ENCODE results near the gene NFAT5.
A peak's percentile ranks its signal among the peaks of the same experiment; 100 is the strongest.

NFAT5 gene

GRCh38 chr16:69748694-69749345 is 183.1 kb downstream of the NFAT5 start:
- no peak for ATAC-seq (ENCODE audit: insufficient read depth, low read depth)
- DNase-seq, result no peak
- Histone ChIP-seq H3K4me1 (ENCODE audit: insufficient read depth, low read length) (peaks cover 18% of the 10 kb centered on the region), H3K27ac (ENCODE audit: low read length) (no peak overlapping the region), H3K4me2 (ENCODE audit: insufficient read depth, low read length) (no peak overlapping the region), H3K27me3 (ENCODE audit: insufficient read depth, low read length, poor library complexity) (no peaks in the 10 kb centered on the region), H3K9me3 (ENCODE audit: insufficient read depth, low read length, severe bottlenecking) (no peaks in the 10 kb centered on the region), H2AFZ (ENCODE audit: low read depth, low read length) (no peak overlapping the region), H3K79me2 (ENCODE audit: insufficient read depth, low read length) (peaks cover 43% of the 10 kb centered on the region), H3K9ac (ENCODE audit: low read depth, low read length) (no peak overlapping the region), H4K20me1 (ENCODE audit: insufficient read depth, low read length) (peaks cover 11% of the 10 kb centered on the region; the same call in 1 of the 2 replicates), H3K36me3 (ENCODE audit: insufficient read depth, low read length) (peaks cover 85% of the 10 kb centered on the region), H3K4me3 (ENCODE audit: low read depth in 1 of 2, low read length in 2 of 2) (no peak overlapping the region)
- TF ChIP-seq CTCF (IDR thresholded peaks at IDR 0.05; ENCODE audit: borderline replicate concordance, extremely low read depth, low read length, poor library complexity, severe bottlenecking) (no peak), EZH2 (IDR thresholded peaks at IDR 0.05; ENCODE audit: borderline replicate concordance, low read depth, low read length, severe bottlenecking) (no peak)

GRCh38 chr16:69754143-69754468 is 188.3 kb downstream of the NFAT5 start:
- TF ChIP-seq EZH2 (IDR thresholded peaks at IDR 0.05; ENCODE audit: borderline replicate concordance, low read depth, low read length, severe bottlenecking), result no peak
- TF ChIP-seq CTCF (IDR thresholded peaks at IDR 0.05; ENCODE audit: borderline replicate concordance, extremely low read depth, low read length, poor library complexity, severe bottlenecking), result no peak
- Histone ChIP-seq H3K4me2 (ENCODE audit: insufficient read depth, low read length) (peak overlapping the region; percentile 82), H2AFZ (ENCODE audit: low read depth, low read length) (peak overlapping the region; percentile 97), H3K27ac (ENCODE audit: low read length) (peak overlapping the region; percentile 72), H3K9me3 (ENCODE audit: insufficient read depth, low read length, severe bottlenecking) (no peaks in the 10 kb centered on the region), H3K79me2 (ENCODE audit: insufficient read depth, low read length) (peaks cover 45% of the 10 kb centered on the region), H3K4me3 (ENCODE audit: low read depth in 1 of 2, low read length in 2 of 2) (peak overlapping the region; percentile 45 to 78; a peak in 3 of 4 replicates), H4K20me1 (ENCODE audit: insufficient read depth, low read length) (peaks cover 6% of the 10 kb centered on the region; the same call in 1 of the 2 replicates), H3K27me3 (ENCODE audit: insufficient read depth, low read length, poor library complexity) (no peaks in the 10 kb centered on the region), H3K36me3 (ENCODE audit: insufficient read depth, low read length) (peaks cover 37% of the 10 kb centered on the region), H3K9ac (ENCODE audit: low read depth, low read length) (peak overlapping the region; percentile 72), H3K4me1 (ENCODE audit: insufficient read depth, low read length) (peaks cover 27% of the 10 kb centered on the region)
- no peak for ATAC-seq (ENCODE audit: insufficient read depth, low read depth)
- DNase-seq, result no peak

Measured in DND-41 (cell line).